Adrenal gland (tissue), 12 donors: ENCODE measurements around the gene ALDH1A1. TPM values are rescaled to one million over a fixed set of nuclear protein-coding genes. Genes with fewer than 3 reads are reported as not detected.

Experiments
- DNase-seq, 7 donors: peaks; one replicate each; pipeline ENCODE4 v3.0.0-alpha.2; 2019 to 2020
- H3K27ac ChIP-seq, 5 donors: fragments of 200-600 bp; sonication (generic) in 4 of 5; 1 replicate in 3 of 5; 2 replicates in 2 of 5; pipeline versions ENCODE4 v1.5.1 to v1.8.0; 2016 to 2020; ENCODE audit warnings: mild to moderate bottlenecking in 1 of 5
- H3K27me3 ChIP-seq: fragments of 200-600 bp; 2 replicates; pipeline ENCODE4 v1.8.0; 2021
- H3K36me3 ChIP-seq, 2 donors: fragments of 200-600 bp; replicated peaks in 1 of 2; 1 replicate in 1 of 2; 2 replicates in 1 of 2; pipeline versions ENCODE4 v1.5.1 to v1.8.0; 2018 to 2022
- H3K4me1 ChIP-seq, 2 donors: fragments of 200-600 bp; replicated peaks in 1 of 2; 1 replicate in 1 of 2; 2 replicates in 1 of 2; pipeline versions ENCODE4 v1.5.1 to v1.8.0; 2018 to 2021
- H3K4me3 ChIP-seq, 4 donors: fragments of 200-600 bp; sonication (generic) in 3 of 4; one replicate each; pipeline ENCODE4 v1.5.1; 2016 to 2018
- H3K9me3 ChIP-seq, 3 donors: fragments of 200-600 bp; sonication (generic) in 1 of 3; replicated peaks in 1 of 3; 1 replicate in 2 of 3; 2 replicates in 1 of 3; pipeline versions ENCODE4 v1.5.1 to v1.8.0; 2016 to 2021
- CTCF ChIP-seq, 6 experiments: fragments of 450-650 bp in 4 of 6; fragments of 200-600 bp in 2 of 6; sonication (generic) in 1 of 6; IDR thresholded peaks; 1 replicate in 5 of 6; 2 replicates in 1 of 6; pipeline versions ENCODE4 v1.5.1 to v1.8.0; 2016 to 2021; ENCODE audit warnings: antibody characterized with exemption in 6 of 6, mild to moderate bottlenecking in 2 of 6, moderate library complexity in 1 of 6
- POLR2A ChIP-seq, 2 donors: fragments of 450-650 bp; IDR thresholded peaks; one replicate each; pipeline ENCODE4 v1.6.1; 2017; ENCODE audit warnings: antibody characterized with exemption in 2 of 2, mild to moderate bottlenecking in 2 of 2, moderate library complexity in 1 of 2
- WGBS, 4 donors: extraction: QIAGEN DNeasy Blood & Tissue Kit in 2 of 4; methylation state at CpG; one replicate each; pipeline versions ENCODE4 v1.1.5 to v1.1.7; 2013 to 2017; 5-methylcytosine and 5-hydroxymethylcytosine counted together
- intact Hi-C, 2 donors: fragments of 100-400 bp; cut with DNase I; formaldehyde crosslinking; loops; one replicate each; pipeline versions ENCODE4 v1.14.1 to v1.15.0; 2022 to 2023
- polyA plus RNA-seq, 3 donors: library from polyadenylated mRNA; stranded (reverse); fragments of 200-250 nt in 2 of 3; fragments of 350-450 nt in 1 of 3; fragmentation: Illumina TruSeq in 1 of 3; extraction: RNeasy Lipid Tissue Mini Kit (QIAGEN cat#74804) in 1 of 3; gene quantifications; one replicate each; pipeline ENCODE4 v1.2.3, GENCODE V29; 2013 to 2014
- total RNA-seq, 9 donors: library from RNA; depleted of rRNA in 4 of 9; stranded (reverse); fragments of >200 nt in 4 of 9; fragments of 120-200 nt in 1 of 9; fragmentation: NEBNext Ultra II Directional in 1 of 9; extraction: Animal tissue kit (Norgen Biotek cat#: 25700) in 1 of 9; gene quantifications; one replicate each; pipeline versions ENCODE4 v1.1.0 to v1.2.4, GENCODE V29; 2013 to 2023
- donor health status: healthy with polysubstance abuse.
- donor health status: Bipolar disorder and iron deficiency.
- donor health status: DM: yes; HTN: yes; CAD: no.
- donor health status: DM: no; HTN: no; CAD: no.
- donor health status: DM: no; HTN: no; CAD: no.
- donor health status: DM: yes; HTN: yes; CAD: no.

The ALDH1A1 gene
- total and polyA plus RNA-seq, 12 donors: 88.7 to 345 (median 186) TPM

GRCh38 chr9:72899734-72900477 is 52.9 kb downstream of the ALDH1A1 start:
- no peak for TF ChIP-seq CTCF (IDR thresholded peaks at IDR 0.05)
- Histone ChIP-seq H3K36me3 (peaks cover 0 to 3% of the 10 kb centered on the region in 2 donors), H3K9me3 (no peaks in the 10 kb centered on the region), H3K4me3 (no peak overlapping the region), H3K27me3 (no peaks in the 10 kb centered on the region), H3K27ac (no peak overlapping the region), H3K4me1 (no peaks in the 10 kb centered on the region)
- intact Hi-C loops: no loop called here
- WGBS, 4 donors: 86 to 96% (median 92%) methylated on average over 3 of the region's 3 CpGs
- no peak for DNase-seq

GRCh38 chr9:72898784-72899733 is 53.8 kb downstream of the ALDH1A1 start:
- no peak overlapping the region for H3K4me3 ChIP-seq
- intact Hi-C loops: no loop called here
- H3K36me3 ChIP-seq: no peaks in the 10 kb centered on the region
- WGBS, 4 donors: 69 to 80% (median 70%) methylated on average over 4 of the region's 4 CpGs
- TF ChIP-seq POLR2A (IDR thresholded peaks at IDR 0.05) (no peak), CTCF (IDR thresholded peaks at IDR 0.05) (no peak)
- H3K9me3 ChIP-seq: no peaks in the 10 kb centered on the region
- H3K4me1 ChIP-seq: no peaks in the 10 kb centered on the region
- no peaks in the 10 kb centered on the region for H3K27me3 ChIP-seq
- H3K27ac ChIP-seq: no peak overlapping the region
- no peak for DNase-seq

- TF ChIP-seq CTCF (IDR thresholded peaks at IDR 0.05) (no peak), POLR2A (IDR thresholded peaks at IDR 0.05) (no peak)
- H3K27ac ChIP-seq: no peak overlapping the region
- H3K27me3 ChIP-seq: no peaks in the 10 kb centered on the region
- H3K9me3 ChIP-seq: no peaks in the 10 kb centered on the region
- H3K36me3 ChIP-seq: no peaks in the 10 kb centered on the region
- H3K4me1 ChIP-seq: no peaks in the 10 kb centered on the region
- no peak overlapping the region for H3K4me3 ChIP-seq
- 89 to 95% (median 91%) methylated on average over 2 of the region's 2 CpGs for WGBS, 4 donors
- intact Hi-C loops: no loop called here
- DNase-seq: no peak
Measured at GRCh38 chr9:72898360-72898759, 54.5 kb downstream of the ALDH1A1 start.

- TF ChIP-seq CTCF (IDR thresholded peaks at IDR 0.05): no peak
- no peak for TF ChIP-seq POLR2A (IDR thresholded peaks at IDR 0.05)
- Histone ChIP-seq H3K4me3 (no peak overlapping the region), H3K4me1 (no peaks in the 10 kb centered on the region), H3K27me3 (no peaks in the 10 kb centered on the region), H3K27ac (no peak overlapping the region), H3K9me3 (no peaks in the 10 kb centered on the region), H3K36me3 (no peaks in the 10 kb centered on the region)
- no peak for DNase-seq
- WGBS, 4 donors: 73 to 85% (median 82%) methylated on average over 3 of the region's 3 CpGs
- intact Hi-C loops: no loop called here
Measured at GRCh38 chr9:72897069-72897649, 55.7 kb downstream of the ALDH1A1 start.
